ENCODE results near the gene COA8. TPM values are rescaled to one million over a fixed set of nuclear protein-coding genes. Genes with fewer than 3 reads are reported as not detected.

COA8 gene
- total and polyA plus RNA-seq, 9 of the 15 experiments (the other 6 are each of a cell fraction or from before 2014, with no cell fraction given), result 5.0 to 35.3 (median 25.7) TPM

DNA sequence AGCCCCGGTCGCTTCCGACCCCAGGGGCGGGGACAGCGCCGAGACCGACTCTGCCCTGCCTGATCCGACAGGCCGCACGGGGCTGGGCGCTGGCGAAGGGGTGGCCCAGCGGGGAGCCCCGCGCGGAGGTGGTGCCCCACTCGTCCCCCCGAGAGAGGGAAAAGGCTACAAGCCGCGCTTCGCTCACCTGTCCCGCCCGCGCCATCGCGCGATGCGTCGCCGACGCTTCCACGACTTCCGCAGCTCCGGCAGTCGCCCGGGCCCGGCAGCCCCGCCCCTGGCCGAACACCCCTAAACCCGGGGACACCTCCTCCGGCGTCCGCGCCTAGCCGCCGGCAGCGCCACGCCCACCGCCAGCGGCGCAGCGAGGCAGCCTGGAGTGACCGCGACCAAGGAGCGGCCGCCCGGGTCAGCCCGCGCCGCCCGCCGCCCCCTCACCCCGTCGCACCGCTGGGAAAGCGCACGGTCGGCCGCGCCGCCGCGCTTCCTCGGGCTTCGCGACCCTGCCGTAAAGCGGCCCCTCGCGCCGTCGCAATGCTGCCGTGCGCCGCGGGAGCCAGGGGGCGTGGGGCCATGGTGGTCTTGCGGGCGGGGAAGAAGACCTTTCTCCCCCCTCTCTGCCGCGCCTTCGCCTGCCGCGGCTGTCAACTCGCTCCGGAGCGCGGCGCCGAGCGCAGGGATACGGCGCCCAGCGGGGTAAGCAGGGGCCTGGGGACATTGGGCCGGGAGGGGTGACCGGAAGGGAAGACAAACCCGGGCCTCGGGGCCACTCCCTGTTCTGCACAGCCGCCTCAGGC is at the start of gene COA8, which contains the start of gene BAG5 (continued):
- peak; percentile 93; the same call in 1 of the 2 replicates for TF ChIP-seq KLF13 (tag; IDR thresholded peaks at IDR 0.05; ENCODE audit: borderline replicate concordance, low read depth)
- no peak for TF ChIP-seq HDAC3 (IDR thresholded peaks at IDR 0.05; ENCODE audit: borderline replicate concordance, partially characterized antibody)
- TF ChIP-seq ZNF146 (CRISPR knock-in tag; IDR thresholded peaks at IDR 0.05; ENCODE audit: unreplicated experiment), result no peak
- TF ChIP-seq EP400 (IDR thresholded peaks at IDR 0.05), result peak; percentile 73; the same call in 1 of the 2 replicates
- TF ChIP-seq MAFF (IDR thresholded peaks at IDR 0.05; ENCODE audit: low read length), result no peak
- TF ChIP-seq NELFE (IDR thresholded peaks at IDR 0.05; ENCODE audit: insufficient read depth, insufficient read length), result no peak

DNA sequence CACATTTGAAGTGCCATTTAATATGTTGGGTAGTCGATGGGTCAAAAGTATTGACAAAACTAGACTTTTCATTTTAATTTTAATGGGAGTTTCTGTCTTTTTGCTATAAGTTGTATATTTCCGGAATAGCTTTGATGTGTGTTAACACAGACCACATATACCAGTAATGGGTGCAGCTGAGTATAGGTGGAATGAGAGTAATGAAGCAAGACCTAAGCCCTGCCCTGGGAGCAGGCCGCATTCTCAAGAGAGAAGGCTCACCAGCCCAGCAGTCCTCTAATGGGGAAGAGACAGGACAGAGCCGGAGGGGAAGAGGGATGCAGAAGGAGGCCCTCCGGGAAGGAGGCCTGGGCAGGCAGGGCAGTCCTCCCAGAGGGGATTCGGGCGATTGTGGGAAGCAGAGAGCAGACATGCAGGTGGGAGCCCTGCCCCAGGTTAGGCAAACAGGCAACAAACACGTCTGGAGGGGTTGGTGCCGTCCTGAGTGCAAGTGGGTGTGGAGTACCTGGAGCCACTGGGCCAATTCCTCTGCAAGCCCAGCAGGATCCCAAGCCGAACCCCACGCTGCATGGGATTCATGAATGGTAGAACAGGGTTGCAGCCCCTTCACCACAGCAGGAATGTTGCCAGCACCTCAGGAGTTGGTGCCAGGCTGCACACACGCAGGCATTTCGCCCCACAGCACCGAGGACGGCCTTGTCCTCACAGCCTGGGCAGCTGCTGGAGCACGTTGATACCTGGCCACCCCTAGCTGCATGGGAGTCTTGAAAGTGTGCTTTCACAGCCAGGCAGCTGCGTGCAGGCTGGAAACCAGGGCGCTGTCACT is 48.0 kb upstream of the COA8 start:
- no TSS peak for BruUV-seq (replicated peaks)
- H2AFZ ChIP-seq (ENCODE audit: low read depth, low read length), result no peak overlapping the region
- H3K79me2 ChIP-seq (ENCODE audit: control insufficient read depth, insufficient read depth, low read length), result no peaks in the 10 kb centered on the region
- no peak overlapping the region for H3K4me2 ChIP-seq (ENCODE audit: insufficient read depth, low read length)
- no peak for ATAC-seq
- H3K27ac ChIP-seq (ENCODE audit: extremely low read depth, low read depth, low read length), result no peak overlapping the region
- peak overlapping the region in 1 of 2 experiments; percentile 58; a peak in 1 of 4 replicates for H3K9ac ChIP-seq (ENCODE audit: insufficient read depth in 1 of 2, low read depth in 2 of 2, low read length in 2 of 2)
- no peak for DNase-seq (ENCODE audit: extremely low read depth in 1 of 4, low spot score in 3 of 4)
- H3K9me1 ChIP-seq (ENCODE audit: control insufficient read depth, insufficient read depth, low read length), result no peaks in the 10 kb centered on the region
- TF ChIP-seq, protein P1, sequence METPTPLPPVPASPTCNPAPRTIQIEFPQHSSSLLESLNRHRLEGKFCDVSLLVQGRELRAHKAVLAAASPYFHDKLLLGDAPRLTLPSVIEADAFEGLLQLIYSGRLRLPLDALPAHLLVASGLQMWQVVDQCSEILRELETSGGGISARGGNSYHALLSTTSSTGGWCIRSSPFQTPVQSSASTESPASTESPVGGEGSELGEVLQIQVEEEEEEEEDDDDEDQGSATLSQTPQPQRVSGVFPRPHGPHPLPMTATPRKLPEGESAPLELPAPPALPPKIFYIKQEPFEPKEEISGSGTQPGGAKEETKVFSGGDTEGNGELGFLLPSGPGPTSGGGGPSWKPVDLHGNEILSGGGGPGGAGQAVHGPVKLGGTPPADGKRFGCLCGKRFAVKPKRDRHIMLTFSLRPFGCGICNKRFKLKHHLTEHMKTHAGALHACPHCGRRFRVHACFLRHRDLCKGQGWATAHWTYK (CRISPR knock-in tag; IDR thresholded peaks at IDR 0.05), result no peak
- TF ChIP-seq POLR2G (IDR thresholded peaks at IDR 0.05; ENCODE audit: low read depth, low read length), result peak; percentile 55; the same call in 1 of the 2 replicates
- H3K36me3 ChIP-seq (ENCODE audit: control insufficient read depth, insufficient read depth, low read length), result peaks cover 22% of the 10 kb centered on the region; the same call in 1 of the 3 replicates
- in situ Hi-C loops (cut with MboI) (no loop called here), intact Hi-C loops (cut with micrococcal nuclease) (loop anchor here (5.0 kb wide), 1 partner anchor 47 kb away; the partner anchor contains the start of genes BAG5 and COA8)
- 80% methylated on average over 7 of the region's 18 CpGs for WGBS (ENCODE audit: insufficient coverage, low coverage, missing lambda C conversion rate)
- POLR2A ChIA-PET, result interaction anchor here (0.7 kb wide), 1 partner anchor 17 kb away, joined by 3 read pairs; no protein-coding TSS in a partner anchor
- no peaks in the 10 kb centered on the region for H3K9me3 ChIP-seq (replicated peaks; ENCODE audit: control insufficient read depth, insufficient read depth, low read depth, low read length)
- peaks cover 20 to 45% of the 10 kb centered on the region in 2 experiments for H3K4me1 ChIP-seq (replicated peaks in 1 of 2; ENCODE audit: control insufficient read depth in 2 of 2, insufficient read depth in 2 of 2, low read length in 2 of 2)
- no peak overlapping the region for H3K4me3 ChIP-seq
- H4K20me1 ChIP-seq (replicated peaks; ENCODE audit: control insufficient read depth, insufficient read depth, low read length), result peaks cover 6% of the 10 kb centered on the region; the same call in 1 of the 2 replicates
- no peak for FAIRE-seq
- CTCF ChIA-PET (ENCODE audit: low intra/inter-chr PET ratio), result no interaction called here
- no peaks in the 10 kb centered on the region for H3K27me3 ChIP-seq (ENCODE audit: control insufficient read depth in 2 of 2, insufficient read depth in 2 of 2, low read length in 2 of 2)
